Measurements from ENCODE around the gene STBD1. TPM values are rescaled to one million over a fixed set of nuclear protein-coding genes. Genes with fewer than 3 reads are reported as not detected.

STBD1 gene
- total and polyA plus RNA-seq, 7 donors, result 11.7 to 59.7 (median 44.9) TPM

GRCh38 chr4:76300012-76300411 lies 6.5 kb upstream of the STBD1 start:
- no peak for ATAC-seq
- peaks cover 48% of the 10 kb centered on the region for H3K4me1 ChIP-seq
- DNase-seq, result no peak
- H3K4me3 ChIP-seq, result no peak overlapping the region
- intact Hi-C loops (cut with DNase I), result loop anchor here (5.0 to 10.0 kb wide), 3 partner anchors 48 to 305 kb away; partner anchors contain the start of genes FAM47E (in 1 of the 2) and SDAD1 (in 1 of the 2)
- WGBS, 3 donors, result 72 to 90% (median 88%) methylated on average over 3 to 4 of the region's 4 CpGs
- no peaks in the 10 kb centered on the region for H3K27me3 ChIP-seq (ENCODE audit: insufficient read depth in 3 of 3, low read length in 2 of 3)
- TF ChIP-seq CTCF (IDR thresholded peaks at IDR 0.05), result no peak
- no peaks in the 10 kb centered on the region for H3K36me3 ChIP-seq (ENCODE audit: insufficient read depth in 1 of 2, low read depth in 1 of 2)
- H3K9me3 ChIP-seq, result peaks cover 2% of the 10 kb centered on the region
- H3K27ac ChIP-seq, result peak overlapping the region; percentile 87

GRCh38 chr4:76301068-76301774 lies 5.3 kb upstream of the STBD1 start:
- intact Hi-C loops (cut with DNase I), result loop anchor here (5.0 to 10.0 kb wide), 3 partner anchors 49 to 306 kb away; partner anchors contain the start of genes FAM47E (in 1 of the 2) and SDAD1 (in 1 of the 2)
- H3K9me3 ChIP-seq, result peaks cover 2% of the 10 kb centered on the region
- peak overlapping the region; percentile 10 for H3K4me3 ChIP-seq
- peaks cover 54% of the 10 kb centered on the region for H3K4me1 ChIP-seq
- peak overlapping the region; percentile 87 for H3K27ac ChIP-seq
- no peaks in the 10 kb centered on the region for H3K36me3 ChIP-seq (ENCODE audit: insufficient read depth in 1 of 2, low read depth in 1 of 2)
- DNase-seq (peak; percentile 34 to 51), ATAC-seq (peak; percentile 87 to 90 (median 88))
- H3K27me3 ChIP-seq (ENCODE audit: insufficient read depth in 3 of 3, low read length in 2 of 3), result no peaks in the 10 kb centered on the region
- 50 to 74% (median 61%) methylated on average over 4 of the region's 4 CpGs for WGBS, 3 donors
- TF ChIP-seq CTCF (IDR thresholded peaks at IDR 0.05), result no peak

- TF ChIP-seq CTCF (IDR thresholded peaks at IDR 0.05), result no peak
- ATAC-seq (peak; percentile 23 to 32 (median 28)), DNase-seq (no peak)
- peaks cover 2% of the 10 kb centered on the region for H3K9me3 ChIP-seq
- peaks cover 54% of the 10 kb centered on the region for H3K4me1 ChIP-seq
- intact Hi-C loops (cut with DNase I), result loop anchor here (5.0 to 10.0 kb wide), 3 partner anchors 49 to 307 kb away; partner anchors contain the start of genes FAM47E (in 1 of the 2) and SDAD1 (in 1 of the 2)
- H3K36me3 ChIP-seq (ENCODE audit: insufficient read depth in 1 of 2, low read depth in 1 of 2), result no peaks in the 10 kb centered on the region
- H3K4me3 ChIP-seq, result peak overlapping the region; percentile 10
- peak overlapping the region; percentile 87 for H3K27ac ChIP-seq
- no peaks in the 10 kb centered on the region for H3K27me3 ChIP-seq (ENCODE audit: insufficient read depth in 3 of 3, low read length in 2 of 3)
- 17 to 36% (median 30%) methylated on average over 1 of the region's 1 CpG for WGBS, 3 donors
Measured at GRCh38 chr4:76301775-76302162, 4.8 kb upstream of the STBD1 start.

GRCh38 chr4:76302826-76303438 lies 3.6 kb upstream of the STBD1 start:
- Histone ChIP-seq H3K27me3 (ENCODE audit: insufficient read depth in 3 of 3, low read length in 2 of 3) (no peaks in the 10 kb centered on the region), H3K36me3 (ENCODE audit: insufficient read depth in 1 of 2, low read depth in 1 of 2) (no peaks in the 10 kb centered on the region), H3K9me3 (peaks cover 2% of the 10 kb centered on the region), H3K4me3 (no peak overlapping the region), H3K4me1 (peaks cover 54% of the 10 kb centered on the region), H3K27ac (peak overlapping the region; percentile 87)
- 68 to 78% (median 71%) methylated on average over 3 of the region's 3 CpGs for WGBS, 3 donors
- ATAC-seq, result no peak
- intact Hi-C loops (cut with DNase I), result loop anchor here (5.0 to 10.0 kb wide), 3 partner anchors 51 to 308 kb away; partner anchors contain the start of genes FAM47E (in 1 of the 2) and SDAD1 (in 1 of the 2)
- no peak for DNase-seq
- no peak for TF ChIP-seq CTCF (IDR thresholded peaks at IDR 0.05)
